H1 (cell line): Measurements from ENCODE around the gene TEX47. TPM values are rescaled to one million over a fixed set of nuclear protein-coding genes. Genes with fewer than 3 reads are reported as not detected.

Experiments used
- ASH2L ChIP-seq: fragments of 200-600, 300-600 bp; sonication (generic); IDR thresholded peaks from one replicate; pipeline ENCODE4 v1.7.1; 2017; ENCODE audit warnings: low read length
- EZH2 ChIP-seq: fragments of 200-600 bp; sonication (generic); IDR thresholded peaks from 2 replicates; pipeline ENCODE4 v1.7.1; 2012; ENCODE audit warnings: low read depth, mild to moderate bottlenecking, moderate library complexity, low read length, inconsistent platforms; ENCODE audit not compliant: severe bottlenecking
- polyA plus RNA-seq, 7 experiments: library from polyadenylated mRNA; depleted of rRNA in 3 of 7; stranded (reverse) in 5 of 7; unstranded in 2 of 7; fragments of >200 nt in 5 of 7; fragments of 200-250 nt in 2 of 7; gene quantifications; 1 replicate in 5 of 7; 2 replicates in 1 of 7; 4 replicates in 1 of 7; pipeline versions ENCODE4 v1.2.1 to v1.2.3, GENCODE V29; 2011 to 2013; ENCODE audit warnings: missing spikeins in 2 of 7, mixed read lengths in 2 of 7
- total RNA-seq: library from RNA; stranded (reverse); fragmentation: NEBNext Ultra II Directional; extraction: Animal tissue kit (Norgen Biotek cat#: 25700); gene quantifications from 2 replicates; pipeline ENCODE4 v1.2.1, GENCODE V29; 2021
- TF ChIP-seq, protein P1 (sequence below), 3 experiments: IDR thresholded peaks; 1 replicate in 2 of 3; 2 replicates in 1 of 3; pipeline versions ENCODE4 v1.5.1 to v1.6.1; 2011; ENCODE audit warnings: low read length in 3 of 3, mild to moderate bottlenecking in 3 of 3, inconsistent platforms in 2 of 3, low read depth in 1 of 3, moderate library complexity in 1 of 3; ENCODE audit not compliant: insufficient read depth in 1 of 3; ENCODE audit errors: control extremely low read depth in 1 of 3

The TEX47 gene
- total and polyA plus RNA-seq, 2 of the 8 experiments (the other 6 are each of a cell fraction or from before 2014, with no cell fraction given): not detected

DNA sequence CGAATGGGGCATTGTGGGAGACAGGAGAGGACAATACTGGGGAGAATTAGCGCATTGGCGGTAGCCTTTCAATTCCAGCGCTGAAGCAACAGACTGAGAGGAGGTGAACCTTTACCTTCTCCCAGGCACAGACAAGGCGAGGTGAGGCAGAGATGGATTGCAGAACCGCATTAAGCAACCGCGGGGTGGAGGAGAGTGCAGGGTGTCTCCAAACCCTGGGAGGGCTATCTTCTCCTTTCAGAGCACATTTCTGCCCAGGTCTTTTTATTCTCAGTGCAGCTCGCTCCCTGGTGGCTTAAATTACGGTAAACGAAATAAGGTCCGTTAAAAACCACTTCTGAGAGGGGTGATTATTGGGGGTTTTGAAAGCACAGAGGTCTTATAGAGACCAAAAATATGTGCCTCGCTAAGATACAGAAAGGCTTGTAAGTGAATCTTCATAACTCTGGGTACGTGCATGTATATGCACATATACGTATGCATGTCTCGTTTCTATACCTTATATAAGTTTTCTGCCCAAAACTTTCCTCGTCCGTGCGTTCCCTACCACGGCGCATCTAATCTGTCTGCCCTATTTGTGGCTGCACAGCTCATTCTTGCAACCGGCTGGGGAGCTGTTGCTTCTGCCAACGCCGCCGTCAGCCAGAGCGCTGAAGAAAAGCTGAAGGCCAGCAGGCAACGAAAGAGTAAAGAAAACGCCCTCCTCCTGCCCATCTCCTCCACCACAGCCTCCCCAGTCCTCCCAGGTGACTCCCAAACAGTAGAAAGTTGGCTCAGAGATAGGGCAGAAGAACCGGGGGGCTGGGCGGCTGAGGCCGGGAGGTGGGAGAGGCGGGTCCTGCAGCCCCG is 36.9 kb downstream of the TEX47 start (continued):
- TF ChIP-seq, protein P1, sequence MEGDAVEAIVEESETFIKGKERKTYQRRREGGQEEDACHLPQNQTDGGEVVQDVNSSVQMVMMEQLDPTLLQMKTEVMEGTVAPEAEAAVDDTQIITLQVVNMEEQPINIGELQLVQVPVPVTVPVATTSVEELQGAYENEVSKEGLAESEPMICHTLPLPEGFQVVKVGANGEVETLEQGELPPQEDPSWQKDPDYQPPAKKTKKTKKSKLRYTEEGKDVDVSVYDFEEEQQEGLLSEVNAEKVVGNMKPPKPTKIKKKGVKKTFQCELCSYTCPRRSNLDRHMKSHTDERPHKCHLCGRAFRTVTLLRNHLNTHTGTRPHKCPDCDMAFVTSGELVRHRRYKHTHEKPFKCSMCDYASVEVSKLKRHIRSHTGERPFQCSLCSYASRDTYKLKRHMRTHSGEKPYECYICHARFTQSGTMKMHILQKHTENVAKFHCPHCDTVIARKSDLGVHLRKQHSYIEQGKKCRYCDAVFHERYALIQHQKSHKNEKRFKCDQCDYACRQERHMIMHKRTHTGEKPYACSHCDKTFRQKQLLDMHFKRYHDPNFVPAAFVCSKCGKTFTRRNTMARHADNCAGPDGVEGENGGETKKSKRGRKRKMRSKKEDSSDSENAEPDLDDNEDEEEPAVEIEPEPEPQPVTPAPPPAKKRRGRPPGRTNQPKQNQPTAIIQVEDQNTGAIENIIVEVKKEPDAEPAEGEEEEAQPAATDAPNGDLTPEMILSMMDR (IDR thresholded peaks at IDR 0.05; ENCODE audit: control extremely low read depth in 1 of 3, insufficient read depth in 1 of 3, low read depth in 1 of 3, low read length in 3 of 3): peak in 1 of 3 experiments; percentile 12; a peak in 1 of 4 replicates
- TF ChIP-seq ASH2L (peak; percentile 27), EZH2 (peak; percentile 3)
